Lower lobe of right lung (tissue), 2 donors: Measurements from ENCODE around the gene TMEM52B. TPM values are rescaled to one million over a fixed set of nuclear protein-coding genes. Genes with fewer than 3 reads are reported as not detected.
"Not testable (repeated sequence)": the region's sequence is repeated elsewhere in the genome, so short reads cannot be mapped to it uniquely, and the experiment has no call there.

ENCODE experiments used
- ATAC-seq, 2 donors: fragments of 200-7000 bp; cut with Tn5 transposase; one replicate each; pipeline ENCODE4 v1.9.1; 2020 to 2022; ENCODE audit warnings: mild to moderate bottlenecking in 2 of 2, moderate library complexity in 2 of 2
- DNase-seq: peaks from one replicate; pipeline ENCODE4 v3.0.0-alpha.2; 2020
- H3K27ac ChIP-seq: fragments of 200-600 bp; one replicate; pipeline ENCODE4 v1.8.0; 2022
- H3K27me3 ChIP-seq: fragments of 200-600 bp; one replicate; pipeline ENCODE4 v1.8.0; 2022; ENCODE audit warnings: low read depth
- H3K36me3 ChIP-seq: fragments of 200-600 bp; one replicate; pipeline ENCODE4 v1.8.0; 2022; ENCODE audit warnings: mild to moderate bottlenecking
- H3K4me1 ChIP-seq: fragments of 200-600 bp; one replicate; pipeline ENCODE4 v1.8.0; 2022
- H3K4me3 ChIP-seq: fragments of 200-600 bp; one replicate; pipeline ENCODE4 v1.8.0; 2022; ENCODE audit warnings: mild to moderate bottlenecking
- H3K9me3 ChIP-seq: fragments of 200-600 bp; one replicate; pipeline ENCODE4 v1.8.0; 2022
- intact Hi-C: fragments of 100-400 bp; cut with DNase I; formaldehyde crosslinking; loops from one replicate; pipeline ENCODE4 v1.11.0; 2022
- total RNA-seq: library from RNA; stranded (reverse); fragmentation: NEBNext Ultra II Directional; extraction: Animal tissue kit (Norgen Biotek cat#: 25700); gene quantifications from one replicate; pipeline ENCODE4 v1.2.1, GENCODE V29; 2021
- TF ChIP-seq, protein P1 (sequence below): fragments of 200-600 bp; IDR thresholded peaks from one replicate; pipeline ENCODE4 v1.8.0; 2022; ENCODE audit warnings: antibody characterized with exemption, mild to moderate bottlenecking
- donor health status: DM: no; HTN: yes; CAD: no; lungs with severe emphysema.

TMEM52B gene
- total RNA-seq, 1 donor from 2014 or later = 3.6 TPM

DNA sequence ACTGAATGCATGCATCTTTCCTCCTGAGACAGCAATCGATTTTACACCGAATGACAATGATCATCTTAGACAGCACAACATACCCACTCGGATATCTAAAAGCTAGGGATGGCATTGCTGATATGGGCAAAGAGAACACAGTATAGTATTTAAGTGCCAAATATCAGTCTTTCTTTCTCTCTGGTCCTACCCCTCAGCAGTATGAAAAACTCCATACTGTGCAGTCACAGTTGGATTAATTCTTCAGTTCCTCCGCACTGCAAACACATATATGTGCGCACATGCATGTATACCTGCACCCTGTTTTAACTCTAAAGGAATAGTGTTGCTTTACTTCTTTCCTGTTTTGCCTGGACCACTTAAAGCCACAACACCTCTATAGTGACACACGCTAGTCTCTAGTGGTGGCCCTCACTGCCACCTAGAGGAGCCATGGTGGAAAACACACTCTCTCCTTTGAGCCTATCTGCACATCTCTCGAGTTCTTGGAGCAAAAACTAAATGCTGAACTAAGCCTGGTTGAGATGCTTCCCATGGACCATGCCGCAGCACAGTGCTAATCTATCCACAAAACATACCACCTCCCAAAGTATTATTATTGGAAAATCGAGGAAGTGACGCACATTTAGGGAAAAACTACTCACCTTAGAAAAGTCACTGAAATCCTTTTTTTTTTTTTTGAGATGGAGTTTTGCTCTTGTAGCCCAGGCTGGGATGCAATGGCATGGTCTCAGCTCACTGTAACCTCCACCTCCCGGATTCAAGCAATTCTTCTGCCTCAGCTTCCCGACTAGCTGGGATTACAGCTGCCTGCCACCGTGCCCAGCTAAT lies 11.9 kb downstream of the TMEM52B start:
- no peak overlapping the region for H3K4me3 ChIP-seq
- H3K36me3 ChIP-seq = no peaks in the 10 kb centered on the region
- intact Hi-C loops = no loop called here
- H3K27ac ChIP-seq = no peak overlapping the region
- DNase-seq (peak; percentile 59), ATAC-seq (peak; percentile 93 to 94)
- H3K9me3 ChIP-seq = no peaks in the 10 kb centered on the region
- TF ChIP-seq, protein P1, sequence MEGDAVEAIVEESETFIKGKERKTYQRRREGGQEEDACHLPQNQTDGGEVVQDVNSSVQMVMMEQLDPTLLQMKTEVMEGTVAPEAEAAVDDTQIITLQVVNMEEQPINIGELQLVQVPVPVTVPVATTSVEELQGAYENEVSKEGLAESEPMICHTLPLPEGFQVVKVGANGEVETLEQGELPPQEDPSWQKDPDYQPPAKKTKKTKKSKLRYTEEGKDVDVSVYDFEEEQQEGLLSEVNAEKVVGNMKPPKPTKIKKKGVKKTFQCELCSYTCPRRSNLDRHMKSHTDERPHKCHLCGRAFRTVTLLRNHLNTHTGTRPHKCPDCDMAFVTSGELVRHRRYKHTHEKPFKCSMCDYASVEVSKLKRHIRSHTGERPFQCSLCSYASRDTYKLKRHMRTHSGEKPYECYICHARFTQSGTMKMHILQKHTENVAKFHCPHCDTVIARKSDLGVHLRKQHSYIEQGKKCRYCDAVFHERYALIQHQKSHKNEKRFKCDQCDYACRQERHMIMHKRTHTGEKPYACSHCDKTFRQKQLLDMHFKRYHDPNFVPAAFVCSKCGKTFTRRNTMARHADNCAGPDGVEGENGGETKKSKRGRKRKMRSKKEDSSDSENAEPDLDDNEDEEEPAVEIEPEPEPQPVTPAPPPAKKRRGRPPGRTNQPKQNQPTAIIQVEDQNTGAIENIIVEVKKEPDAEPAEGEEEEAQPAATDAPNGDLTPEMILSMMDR = peak; percentile 83
- no peaks in the 10 kb centered on the region for H3K27me3 ChIP-seq
- H3K4me1 ChIP-seq = no peaks in the 10 kb centered on the region

GRCh38 chr12:10191865-10192264 lies 13.0 kb downstream of the TMEM52B start:
- Histone ChIP-seq H3K36me3 (no peaks in the 10 kb centered on the region), H3K4me1 (no peaks in the 10 kb centered on the region), H3K27ac (no peak overlapping the region), H3K9me3 (no peaks in the 10 kb centered on the region), H3K27me3 (no peaks in the 10 kb centered on the region), H3K4me3 (no peak overlapping the region)
- intact Hi-C loops = no loop called here
- DNase-seq (no peak), ATAC-seq (peak in 1 of 2 donors; percentile 9)
- TF ChIP-seq, protein P1 = no peak

- no peaks in the 10 kb centered on the region for H3K9me3 ChIP-seq
- no peak overlapping the region for H3K27ac ChIP-seq
- TF ChIP-seq, protein P1 = no peak
- H3K27me3 ChIP-seq = no peaks in the 10 kb centered on the region
- ATAC-seq = no peak
- intact Hi-C loops = no loop called here
- no peak for DNase-seq
- no peaks in the 10 kb centered on the region for H3K36me3 ChIP-seq
- no peaks in the 10 kb centered on the region for H3K4me1 ChIP-seq
- H3K4me3 ChIP-seq = no peak overlapping the region
Measured at GRCh38 chr12:10194160-10194670, 15.4 kb downstream of the TMEM52B start.

DNA sequence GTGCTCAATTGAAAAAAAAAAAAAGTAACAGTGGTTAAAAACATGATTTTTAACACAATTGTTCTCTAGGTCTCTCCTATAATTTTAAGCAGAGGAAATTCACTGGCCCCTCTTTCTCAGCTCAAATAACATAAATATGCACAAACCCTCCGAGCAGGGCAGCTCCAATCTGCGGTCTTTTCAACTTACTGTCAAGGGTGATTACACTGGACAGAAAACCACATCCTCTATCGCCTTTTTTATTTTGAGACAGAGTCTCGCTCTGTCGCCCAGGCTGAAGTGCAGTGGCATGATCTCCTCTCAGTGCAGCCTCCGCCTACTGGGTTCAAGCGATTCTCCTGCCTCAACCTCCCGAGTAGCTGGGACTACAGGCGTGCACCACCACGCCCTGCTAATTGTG lies 17.4 kb downstream of the TMEM52B start:
- ATAC-seq = no peak
- intact Hi-C loops = no loop called here
- no peaks in the 10 kb centered on the region for H3K9me3 ChIP-seq
- H3K4me1 ChIP-seq = no peaks in the 10 kb centered on the region
- no peak for DNase-seq
- TF ChIP-seq, protein P1 = no peak
- no peak overlapping the region for H3K27ac ChIP-seq
- H3K4me3 ChIP-seq = no peak overlapping the region
- H3K36me3 ChIP-seq = no peaks in the 10 kb centered on the region
- H3K27me3 ChIP-seq = no peaks in the 10 kb centered on the region

DNA sequence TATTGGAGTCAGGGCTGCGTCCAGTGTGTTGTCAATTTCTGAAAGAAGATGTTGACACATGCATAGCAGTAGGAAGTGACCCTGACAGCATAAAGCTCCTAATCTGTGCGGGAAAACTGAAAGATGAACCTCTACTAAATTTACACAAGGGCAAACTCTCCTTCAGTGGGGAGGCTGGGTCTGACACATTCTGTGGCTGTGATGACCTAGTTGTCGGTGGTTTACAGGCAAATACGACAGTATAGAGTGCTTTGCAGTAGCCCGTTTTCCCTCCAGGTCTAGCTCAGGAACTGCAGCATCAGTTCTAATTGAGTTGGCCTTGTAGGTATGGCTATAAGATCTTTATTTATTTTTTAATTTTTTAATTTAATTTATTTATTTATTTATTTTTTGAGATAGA lies 19.0 kb downstream of the TMEM52B start:
- no peak for ATAC-seq
- intact Hi-C loops = no loop called here
- DNase-seq = no peak
- TF ChIP-seq, protein P1 = no peak
- Histone ChIP-seq H3K27me3 (no peaks in the 10 kb centered on the region), H3K27ac (no peak overlapping the region), H3K4me1 (no peaks in the 10 kb centered on the region), H3K9me3 (no peaks in the 10 kb centered on the region), H3K36me3 (no peaks in the 10 kb centered on the region), H3K4me3 (no peak overlapping the region)

- H3K27me3 ChIP-seq, ATAC-seq, H3K27ac ChIP-seq, H3K4me1 ChIP-seq, DNase-seq, H3K36me3 ChIP-seq, intact Hi-C loops, H3K4me3 ChIP-seq, H3K9me3 ChIP-seq: not testable (repeated sequence)
Measured at GRCh38 chr12:10204495-10204894, 25.7 kb downstream of the TMEM52B start.
